A549 treated with CpdA at 1 μM for 4 hours (cell line): ENCODE data around the gene GRN. TPM values are rescaled to one million over a fixed set of nuclear protein-coding genes. Genes with fewer than 3 reads are reported as not detected.

Experiments
- total RNA-seq: library from RNA; stranded (reverse); fragments of 200-300 nt; extraction: Qiagen RNA extraction; gene quantifications from 5 replicates; pipeline ENCODE4 v1.2.3, GENCODE V29; 2022; ENCODE audit warnings: low read depth

The GRN gene
- 217 to 252 TPM (median 238 TPM) in 5 replicates for total RNA-seq

DNA sequence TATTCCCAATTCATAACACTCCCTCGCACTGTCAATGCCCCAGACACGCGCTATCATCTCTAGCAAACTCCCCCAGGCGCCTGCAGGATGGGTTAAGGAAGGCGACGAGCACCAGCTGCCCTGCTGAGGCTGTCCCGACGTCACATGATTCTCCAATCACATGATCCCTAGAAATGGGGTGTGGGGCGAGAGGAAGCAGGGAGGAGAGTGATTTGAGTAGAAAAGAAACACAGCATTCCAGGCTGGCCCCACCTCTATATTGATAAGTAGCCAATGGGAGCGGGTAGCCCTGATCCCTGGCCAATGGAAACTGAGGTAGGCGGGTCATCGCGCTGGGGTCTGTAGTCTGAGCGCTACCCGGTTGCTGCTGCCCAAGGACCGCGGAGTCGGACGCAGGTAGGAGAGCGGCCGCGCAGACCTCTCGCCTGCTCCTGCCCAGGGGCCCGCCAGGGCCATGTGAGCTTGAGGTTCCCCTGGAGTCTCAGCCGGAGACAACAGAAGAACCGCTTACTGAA, at the start of gene GRN:
TSS of gene GRN (plus strand) at position 364 of the 515 bp plus-strand sequence. CDS start 3,863 bp downstream, outside the sequence.

DNA sequence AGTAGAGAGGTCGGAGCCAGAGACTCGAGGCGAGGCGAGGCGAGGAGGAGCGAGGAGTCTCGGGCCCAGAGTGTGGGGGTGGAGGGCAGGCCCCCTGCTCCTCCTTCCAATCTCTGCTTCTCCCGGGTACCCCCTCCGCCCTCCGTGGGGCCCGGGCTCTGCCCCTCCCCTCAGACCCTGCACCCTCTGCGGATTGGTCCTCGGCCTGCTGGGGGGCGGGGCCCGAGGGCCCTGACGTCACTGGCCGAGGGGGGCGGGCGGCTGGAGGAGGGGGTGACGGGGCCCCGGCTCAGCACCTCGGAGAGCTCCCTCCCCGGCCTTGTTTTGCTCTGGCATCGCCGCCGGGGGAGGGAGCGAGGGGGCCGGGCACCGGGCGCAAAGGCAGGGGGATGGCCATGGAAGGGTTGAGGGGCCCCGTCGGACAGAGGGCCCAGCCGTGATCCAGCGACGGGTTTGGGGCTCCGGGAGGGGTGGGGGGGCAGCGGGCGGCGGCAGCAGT, 36.7 kb upstream of the GRN start, which contains the start of gene RUNDC3A:
TSS of gene RUNDC3A (plus strand) at position 282 of the 499 bp plus-strand sequence. CDS start 232 bp downstream, outside the sequence.

DNA sequence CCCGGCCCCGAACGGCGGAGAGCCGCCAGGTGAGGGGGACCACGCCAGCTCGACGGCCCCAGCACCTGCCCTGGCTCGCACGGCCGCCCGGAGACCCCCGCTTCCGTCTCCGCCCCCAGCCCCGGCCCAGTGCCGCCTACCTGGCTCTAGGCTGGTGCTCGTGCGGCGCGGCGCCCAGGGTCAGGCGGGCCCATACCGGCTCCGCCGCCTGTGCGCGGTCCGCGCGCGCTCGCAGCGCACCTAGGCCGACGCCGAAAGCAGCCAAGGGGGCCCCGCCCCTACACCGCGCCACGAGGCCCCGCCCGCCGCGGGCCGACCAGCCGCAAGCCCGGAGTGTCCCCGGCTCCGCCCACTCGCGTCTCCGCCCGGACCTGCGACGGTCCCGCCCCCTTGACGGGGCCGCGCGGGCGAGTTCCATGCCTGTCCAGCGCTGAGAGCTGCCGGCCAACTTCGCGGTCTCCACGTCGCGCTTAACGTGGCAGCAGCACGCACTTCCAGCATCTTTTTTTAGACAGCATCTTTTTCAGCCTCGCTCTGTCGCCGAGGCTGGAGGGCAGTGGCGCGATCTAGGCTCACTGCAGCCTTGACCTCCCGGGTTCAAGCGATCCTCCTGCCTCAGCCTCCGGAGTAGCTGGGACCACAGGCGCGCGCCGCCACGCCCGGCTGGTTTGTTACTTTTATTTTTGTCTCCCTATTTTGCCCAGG, 20.4 kb upstream of the GRN start, which contains the start of gene SLC25A39:
TSS of gene SLC25A39 (minus strand) at position 253 of the 705 bp plus-strand sequence. CDS start 1,261 bp downstream, outside the sequence.

DNA sequence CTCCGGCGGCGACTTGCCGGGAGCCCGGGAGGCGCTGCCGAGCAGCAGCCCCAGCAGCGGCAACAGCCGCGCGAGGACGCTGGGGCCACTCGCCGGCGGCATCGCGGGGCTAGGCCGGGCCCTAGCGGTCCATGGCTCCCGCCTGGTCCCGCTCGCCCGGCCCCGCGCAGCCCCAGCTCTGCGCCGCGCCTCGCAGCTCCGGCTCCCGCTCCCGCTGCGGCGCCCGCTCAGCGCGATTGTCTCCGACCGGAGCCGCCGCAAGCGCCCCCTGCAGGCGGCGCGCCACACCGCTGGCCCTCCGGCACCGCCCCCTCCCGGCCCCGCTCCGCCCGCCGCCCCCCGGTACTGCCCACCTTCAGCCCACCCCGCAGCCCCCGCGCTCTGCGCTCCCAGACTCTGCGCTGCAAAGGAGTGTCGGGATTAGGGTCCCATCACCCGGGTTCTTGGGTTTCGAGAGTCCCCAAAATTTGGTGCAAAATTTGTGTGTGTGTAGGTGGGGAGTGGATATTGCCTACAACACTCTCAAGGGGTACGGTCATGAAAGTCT, 18.6 kb downstream of the GRN start, which contains the start of gene FAM171A2:
TSS of gene FAM171A2 (minus strand) at position 241 of the 547 bp plus-strand sequence. CDS start at position 102, 139 bp downstream.

DNA sequence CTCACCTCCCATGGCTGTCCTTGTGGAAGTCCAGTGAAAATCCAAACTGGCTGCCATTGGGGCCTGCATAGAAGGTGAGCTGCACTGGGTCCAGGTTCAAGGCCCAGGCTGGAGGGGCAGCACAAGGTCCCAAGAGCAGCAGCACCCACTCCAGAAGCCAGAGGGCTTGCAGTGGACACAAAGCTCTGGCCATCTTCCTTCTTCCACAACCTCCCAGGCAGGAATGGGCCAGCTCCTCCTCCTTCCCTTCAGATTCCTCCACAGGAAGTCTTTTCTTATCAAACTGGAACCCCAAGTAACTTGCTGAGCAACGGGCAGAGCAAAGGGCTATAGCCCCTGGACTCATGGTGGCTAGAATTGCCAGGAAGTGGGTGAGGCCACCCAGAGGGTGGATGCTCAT, 44.2 kb downstream of the GRN start, which contains the start of gene ITGA2B:
TSS of gene ITGA2B (minus strand) at position 369 of the 400 bp plus-strand sequence. CDS start at position 193, 176 bp downstream.

Other genes with a start within 250 kb of the GRN start
- 13.6 to 15.8 TPM (median 14.3 TPM) in 5 replicates for gene HDAC5, start 221.7 kb upstream of the GRN start, total RNA-seq
- gene HROB, start 203.4 kb upstream of the GRN start, total RNA-seq, result 8.1 to 10.5 TPM (median 9.5 TPM) in 5 replicates
- gene ASB16, start 174.6 kb upstream of the GRN start, total RNA-seq, result 0.17 TPM in 1 of 5 replicates, not detected in the others
- 35.7 to 45.8 TPM (median 44.6 TPM) in 5 replicates for gene TMUB2, start 158.3 kb upstream of the GRN start, total RNA-seq
- gene ATXN7L3, start 145.4 kb upstream of the GRN start, total RNA-seq, result 55.1 to 69.0 TPM (median 65.1 TPM) in 5 replicates
- gene UBTF, start 125.6 kb upstream of the GRN start, total RNA-seq, result 99.9 to 104 TPM (median 102 TPM) in 5 replicates
- gene SLC4A1, start 77.2 kb upstream of the GRN start, total RNA-seq, result 0.02 TPM in 1 of 5 replicates, not detected in the others
- 0.53 to 0.94 TPM (median 0.83 TPM) in 5 replicates for gene RUNDC3A, start 36.7 kb upstream of the GRN start, total RNA-seq
- 145 to 215 TPM (median 198 TPM) in 5 replicates for gene SLC25A39, start 20.5 kb upstream of the GRN start, total RNA-seq
- 2.4 to 4.5 TPM (median 4.1 TPM) in 5 replicates for gene FAM171A2, start 18.6 kb downstream of the GRN start, total RNA-seq
- 1.0 to 1.9 TPM (median 1.6 TPM) in 5 replicates for gene ITGA2B, start 44.3 kb downstream of the GRN start, total RNA-seq
- gene GPATCH8, start 158.1 kb downstream of the GRN start, total RNA-seq, result 17.9 to 23.8 TPM (median 20.7 TPM) in 5 replicates
- gene FZD2, start 212.2 kb downstream of the GRN start, total RNA-seq, result 27.4 to 44.8 TPM (median 41.2 TPM) in 5 replicates